Kidney tubule cell (primary cell): ENCODE measurements around the gene PLSCR1.

ENCODE experiments used
- DNase-seq: peaks from one replicate; pipeline ENCODE4 v3.0.0-alpha.2; 2018; ENCODE audit warnings: low spot score

Gene PLSCR1

GRCh38 chr3:146544002-146544928 is at the start of gene PLSCR1:
PLSCR1 (minus strand) TSS chr3:146544607; CDS start chr3:146536552, 8,055 bp downstream.
- DNase-seq, result peak; percentile 98

GRCh38 chr3:146593776-146594175 is 49.4 kb upstream of the PLSCR1 start:
- DNase-seq, result no peak

GRCh38 chr3:146590521-146590920 is 46.1 kb upstream of the PLSCR1 start:
- no peak for DNase-seq

- peak; percentile 38 for DNase-seq
Observed at GRCh38 chr3:146589899-146590508, 45.6 kb upstream of the PLSCR1 start.

- no peak for DNase-seq
Observed at GRCh38 chr3:146585156-146585555, 40.7 kb upstream of the PLSCR1 start.

- no peak for DNase-seq
Observed at GRCh38 chr3:146581951-146582467, 37.6 kb upstream of the PLSCR1 start.

GRCh38 chr3:146581080-146581601 is 36.7 kb upstream of the PLSCR1 start:
- DNase-seq, result no peak

GRCh38 chr3:146577662-146578061 is 33.3 kb upstream of the PLSCR1 start:
- peak; percentile 58 for DNase-seq

GRCh38 chr3:146575636-146576035 is 31.2 kb upstream of the PLSCR1 start:
- DNase-seq, result no peak

- no peak for DNase-seq
Observed at GRCh38 chr3:146574173-146574572, 29.8 kb upstream of the PLSCR1 start.

GRCh38 chr3:146569314-146569713 is 24.9 kb upstream of the PLSCR1 start:
- DNase-seq, result no peak

- DNase-seq, result no peak
Observed at GRCh38 chr3:146566138-146566537, 21.7 kb upstream of the PLSCR1 start.

- DNase-seq, result no peak
Observed at GRCh38 chr3:146561879-146562278, 17.5 kb upstream of the PLSCR1 start.

- no peak for DNase-seq
Observed at GRCh38 chr3:146561463-146561862, 17.1 kb upstream of the PLSCR1 start.

- no peak for DNase-seq
Observed at GRCh38 chr3:146560678-146561077, 16.3 kb upstream of the PLSCR1 start.

- no peak for DNase-seq
Observed at GRCh38 chr3:146559388-146559787, 15.0 kb upstream of the PLSCR1 start.

- DNase-seq, result no peak
Observed at GRCh38 chr3:146558781-146559180, 14.4 kb upstream of the PLSCR1 start.

GRCh38 chr3:146557745-146558144 is 13.3 kb upstream of the PLSCR1 start:
- DNase-seq, result no peak

- no peak for DNase-seq
Observed at GRCh38 chr3:146555311-146555710, 10.9 kb upstream of the PLSCR1 start.

- DNase-seq, result no peak
Observed at GRCh38 chr3:146554151-146554760, 9.8 kb upstream of the PLSCR1 start.

- peak; percentile 75 for DNase-seq
Observed at GRCh38 chr3:146550743-146551510, 6.5 kb upstream of the PLSCR1 start.
